Ovary (tissue), 3 donors: ENCODE measurements around the gene ZNF138.

Experiments used
- CTCF ChIP-seq, 3 donors: fragments of 450-650 bp in 2 of 3; fragments of 200-600 bp in 1 of 3; IDR thresholded peaks; one replicate each; pipeline versions ENCODE4 v1.5.1 to v1.8.0; 2016 to 2022; ENCODE audit warnings: antibody characterized with exemption in 3 of 3, mild to moderate bottlenecking in 1 of 3
- EP300 ChIP-seq: sonication (generic); formaldehyde crosslinking; IDR thresholded peaks from one replicate; pipeline ENCODE4 v1.6.1; 2017; ENCODE audit warnings: antibody characterized with exemption
- donor health status: DM: no; HTN: no; CAD: no.

- no peak for TF ChIP-seq CTCF (IDR thresholded peaks at IDR 0.05)
- no peak for TF ChIP-seq EP300
Measured at GRCh38 chr7:64881461-64882287, 87.4 kb downstream of the ZNF138 start.
